Measurements from ENCODE around the gene C15orf39. TPM values are rescaled to one million over a fixed set of nuclear protein-coding genes. Genes with fewer than 3 reads are reported as not detected.
"Not testable (repeated sequence)": the region's sequence is repeated elsewhere in the genome, so short reads cannot be mapped to it uniquely, and the experiment has no call there.

The C15orf39 gene
- polyA plus RNA-seq, 4 donors, result 7.7 to 11.5 (median 9.9) TPM

GRCh38 chr15:75229191-75230015, 27.7 kb downstream of the C15orf39 start:
- DNase-seq (ENCODE audit: low read depth in 4 of 4, low spot score in 2 of 4), result no peak

GRCh38 chr15:75230016-75230343, 28.3 kb downstream of the C15orf39 start:
- DNase-seq (ENCODE audit: low read depth in 4 of 4, low spot score in 2 of 4), result no peak

GRCh38 chr15:75230551-75231371, 29.1 kb downstream of the C15orf39 start:
- no peak for DNase-seq (ENCODE audit: low read depth in 4 of 4, low spot score in 2 of 4)

- DNase-seq (ENCODE audit: low read depth in 4 of 4, low spot score in 2 of 4), result no peak
Observed at GRCh38 chr15:75231836-75232235, 30.2 kb downstream of the C15orf39 start.

GRCh38 chr15:75232252-75232813, 30.7 kb downstream of the C15orf39 start:
- no peak for DNase-seq (ENCODE audit: low read depth in 4 of 4, low spot score in 2 of 4)

- no peak for DNase-seq (ENCODE audit: low read depth in 4 of 4, low spot score in 2 of 4)
Observed at GRCh38 chr15:75232826-75233503, 31.3 kb downstream of the C15orf39 start.

- no peak for DNase-seq (ENCODE audit: low read depth in 4 of 4, low spot score in 2 of 4)
Observed at GRCh38 chr15:75233504-75234190, 32.0 kb downstream of the C15orf39 start.

GRCh38 chr15:75234191-75234810, 32.6 kb downstream of the C15orf39 start:
- DNase-seq (ENCODE audit: low read depth in 4 of 4, low spot score in 2 of 4), result no peak

GRCh38 chr15:75235051-75235673, 33.5 kb downstream of the C15orf39 start:
- DNase-seq (ENCODE audit: low read depth in 4 of 4, low spot score in 2 of 4), result no peak

GRCh38 chr15:75235760-75236729, 34.4 kb downstream of the C15orf39 start:
- no peak for DNase-seq (ENCODE audit: low read depth in 4 of 4, low spot score in 2 of 4)

- DNase-seq (ENCODE audit: low read depth in 4 of 4, low spot score in 2 of 4), result no peak
Observed at GRCh38 chr15:75237316-75237982, 35.8 kb downstream of the C15orf39 start.

GRCh38 chr15:75238150-75238549, 36.5 kb downstream of the C15orf39 start:
- no peak for DNase-seq (ENCODE audit: low read depth in 4 of 4, low spot score in 2 of 4)

GRCh38 chr15:75245741-75246140, 44.1 kb downstream of the C15orf39 start:
- not testable (repeated sequence) for DNase-seq (ENCODE audit: low read depth in 4 of 4, low spot score in 2 of 4)

- DNase-seq (ENCODE audit: low read depth in 4 of 4, low spot score in 2 of 4), result not testable (repeated sequence)
Observed at GRCh38 chr15:75248991-75249390, 47.3 kb downstream of the C15orf39 start.

GRCh38 chr15:75249726-75250125, 48.0 kb downstream of the C15orf39 start:
- DNase-seq (ENCODE audit: low read depth in 4 of 4, low spot score in 2 of 4), result no peak

- not testable (repeated sequence) for DNase-seq (ENCODE audit: low read depth in 4 of 4, low spot score in 2 of 4)
Observed at GRCh38 chr15:75251343-75251742, 49.7 kb downstream of the C15orf39 start.

GRCh38 chr15:75252285-75252684, 50.6 kb downstream of the C15orf39 start:
- DNase-seq (ENCODE audit: low read depth in 4 of 4, low spot score in 2 of 4), result not testable (repeated sequence)

- not testable (repeated sequence) for DNase-seq (ENCODE audit: low read depth in 4 of 4, low spot score in 2 of 4)
Observed at GRCh38 chr15:75258034-75258433, 56.4 kb downstream of the C15orf39 start, which contains the start of gene GOLGA6C. TSS of gene GOLGA6C (plus strand) at chr15:75258334. CDS start at chr15:75258599, 265 bp downstream.

Data from left renal cortex interstitium (tissue), 4 donors.